ENCODE results near the gene ARHGAP29.

- TF ChIP-seq CTCF (conservative IDR thresholded peaks at IDR 0.05 in 1 of 2, IDR thresholded peaks at IDR 0.05 in 1 of 2; ENCODE audit: low read depth in 1 of 2, low read length in 2 of 2) (peak; percentile 32 to 37), EZH2 (IDR thresholded peaks at IDR 0.05; ENCODE audit: low read length, missing control alignments) (no peak)
Observed at GRCh38 chr1:94236630-94237290, 624 bp downstream of the ARHGAP29 start.

Measured in fibroblast of lung (primary cell).